GM12864 (cell line): ENCODE measurements around the gene MINDY4.

Experiments used
- DNase-seq: peaks from one replicate; pipeline ENCODE4 v3.0.0-alpha.2; 2011; ENCODE audit warnings: low read depth
- H3K4me3 ChIP-seq: 2 replicates; pipeline ENCODE4 v1.5.1; 2011; ENCODE audit warnings: mild to moderate bottlenecking, low read depth, low read length, control low read depth
- CTCF ChIP-seq: IDR thresholded peaks from 2 replicates; pipeline ENCODE4 v1.5.1; 2011; ENCODE audit warnings: low read depth, mild to moderate bottlenecking, moderate library complexity, low read length, control low read depth, inconsistent platforms; ENCODE audit errors: missing control alignments

Gene MINDY4

DNA sequence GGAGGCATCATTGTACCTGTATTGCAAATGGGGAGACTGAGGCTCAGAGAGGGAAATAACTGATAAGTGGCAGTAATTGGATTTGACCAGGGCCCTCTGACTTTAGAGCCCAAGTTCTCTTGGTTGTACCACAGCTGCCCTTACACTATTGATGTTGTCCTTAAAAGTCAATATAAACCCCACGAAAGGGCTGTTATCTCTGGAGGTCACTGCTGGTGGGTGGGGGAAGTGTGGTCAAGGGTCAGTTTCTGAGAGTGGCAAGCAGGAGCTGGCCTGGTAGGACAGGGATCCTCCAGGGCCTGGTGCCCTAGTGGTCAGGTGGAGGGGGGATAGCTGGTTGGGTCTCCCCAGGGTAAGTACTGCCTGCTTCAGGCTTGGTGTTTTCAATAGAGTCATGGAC, 96.3 kb downstream of the MINDY4 start:
- no peak for DNase-seq
- H3K4me3 ChIP-seq = no peak overlapping the region
- no peak for TF ChIP-seq CTCF

DNA sequence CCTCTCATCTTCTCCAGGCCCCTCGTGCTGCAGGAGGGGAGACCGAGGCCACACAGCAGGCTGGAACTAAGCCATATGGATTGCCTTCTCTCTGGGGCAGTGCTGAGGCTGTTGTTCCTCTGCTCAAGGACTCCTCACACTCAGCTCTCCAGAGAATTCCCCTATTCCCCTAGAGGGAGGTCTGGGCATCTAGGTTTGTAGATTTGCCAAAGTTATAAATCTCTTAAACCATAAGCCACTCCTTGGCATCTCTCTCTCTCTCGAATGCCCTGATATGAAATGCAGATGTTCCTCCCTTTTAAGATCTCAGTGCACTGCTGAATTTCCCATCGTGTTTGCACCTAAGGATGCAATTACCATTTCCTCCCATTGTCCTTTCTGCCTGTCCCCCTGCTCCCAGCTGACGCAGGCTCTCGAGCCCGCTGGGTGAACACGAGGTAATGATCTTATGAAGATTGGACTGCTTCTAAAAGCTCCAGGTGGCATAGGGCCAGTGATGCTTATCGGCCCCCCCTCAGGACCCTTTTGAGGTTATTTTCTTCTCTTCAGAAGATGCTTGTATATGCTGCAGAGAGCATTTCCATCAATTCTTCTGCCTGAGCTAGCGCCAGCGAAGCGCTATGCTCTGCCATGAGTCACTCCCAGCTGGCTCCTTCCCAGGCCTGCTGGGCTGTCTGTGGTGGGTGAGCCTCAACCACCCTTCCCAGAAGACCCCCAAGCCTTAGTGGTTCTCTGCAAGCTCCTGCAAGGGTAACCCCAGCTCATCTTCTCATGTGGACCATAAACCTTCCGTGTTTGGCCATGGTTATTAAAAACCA, 98.8 kb downstream of the MINDY4 start:
- DNase-seq = no peak
- H3K4me3 ChIP-seq = no peak overlapping the region
- no peak for TF ChIP-seq CTCF

DNA sequence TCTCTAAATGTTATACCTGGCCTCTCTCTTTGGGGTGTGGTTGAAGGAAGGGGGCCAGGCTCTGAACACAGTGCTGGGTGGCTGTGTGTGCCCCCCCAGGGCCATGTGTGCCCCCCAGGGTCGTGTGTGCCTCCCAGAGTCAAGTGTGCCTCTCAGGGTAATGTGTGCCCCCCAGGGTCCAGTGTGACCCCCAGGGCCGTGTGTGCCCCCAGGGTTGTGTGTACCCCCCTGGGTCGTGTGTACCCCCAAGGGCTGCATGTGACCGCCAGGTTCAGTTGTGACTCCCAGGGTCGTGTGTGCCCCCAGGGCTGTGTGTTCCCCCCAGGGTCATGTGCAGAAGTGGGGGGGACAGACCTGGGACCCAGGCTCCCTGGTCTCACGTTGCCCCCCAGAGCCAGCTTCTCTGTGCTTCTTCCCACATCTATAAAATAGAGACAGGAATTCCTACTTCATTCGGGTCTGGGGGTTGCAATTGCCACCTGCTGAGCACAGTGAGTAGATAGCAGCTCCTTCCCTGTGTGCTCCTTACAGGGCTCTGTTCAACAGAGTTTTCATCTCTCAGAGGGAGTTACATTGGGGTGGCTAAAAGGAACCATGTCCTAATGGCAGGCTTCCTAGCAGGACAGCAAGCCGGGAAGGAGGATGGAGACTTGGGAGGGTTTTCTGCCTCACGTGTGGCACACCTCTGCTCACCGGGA, 99.8 kb downstream of the MINDY4 start:
- no peak for TF ChIP-seq CTCF
- DNase-seq = no peak
- no peak overlapping the region for H3K4me3 ChIP-seq

DNA sequence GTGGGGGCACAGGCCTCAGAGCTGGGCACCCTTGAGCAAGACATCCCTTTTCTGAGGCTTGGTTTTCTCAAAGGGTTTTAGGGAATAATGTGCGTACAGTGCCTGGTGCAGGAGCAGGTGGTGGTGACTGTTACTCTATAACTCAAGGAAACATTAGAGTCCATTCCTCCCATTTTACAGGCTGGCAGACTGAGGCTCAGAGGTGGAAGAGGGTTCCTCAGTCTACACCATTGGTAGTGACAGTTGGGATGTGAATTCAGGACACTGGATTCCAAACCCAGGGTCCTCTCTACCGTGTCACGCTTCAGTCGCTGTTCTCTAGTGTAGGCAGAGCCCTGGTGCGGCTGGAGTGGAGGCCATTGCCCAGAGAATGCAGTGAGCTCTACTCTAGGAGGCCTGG, 100.4 kb downstream of the MINDY4 start:
- no peak for DNase-seq
- H3K4me3 ChIP-seq = no peak overlapping the region

GRCh38 chr7:30873207-30873606, 102.0 kb downstream of the MINDY4 start:
- TF ChIP-seq CTCF = no peak
- DNase-seq = no peak
- no peak overlapping the region for H3K4me3 ChIP-seq

More for the DNA sequence above, 100.4 kb downstream of the MINDY4 start:
- TF ChIP-seq CTCF = no peak

- DNase-seq = no peak
- TF ChIP-seq CTCF = no peak
- no peak overlapping the region for H3K4me3 ChIP-seq
Measured at GRCh38 chr7:30873656-30874055, 102.4 kb downstream of the MINDY4 start.
